CD8-positive, alpha-beta memory T cell (primary cell): ENCODE data around the gene BCAT1. TPM values are rescaled to one million over a fixed set of nuclear protein-coding genes. Genes with fewer than 3 reads are reported as not detected.
"Not testable (repeated sequence)": the region's sequence is repeated elsewhere in the genome, so short reads cannot be mapped to it uniquely, and the experiment has no call there.

ENCODE experiments used
- CTCF ChIA-PET: fragments of 350-600 bp; sonication (Branson Sonifier 250); formaldehyde crosslinking; loops from one replicate; lab custom pipeline; 2021; ENCODE audit warnings: antibody characterized with exemption; lab: Charles Lee
- POLR2A ChIA-PET: fragments of 350-600 bp; sonication (Branson Sonifier 250); formaldehyde crosslinking; loops from one replicate; lab custom pipeline; 2021; ENCODE audit warnings: antibody characterized with exemption; lab: Charles Lee
- DNase-seq, 5 donors: peaks; one replicate each; pipeline versions ENCODE4 v3.0.0 to v3.0.0-alpha.2; 2020 to 2022; ENCODE audit warnings: mixed read lengths in 1 of 5
- H3K27ac ChIP-seq: one replicate; pipeline ENCODE4 v1.7.0; 2013; ENCODE audit warnings: low read depth, mild to moderate bottlenecking, low read length, moderate library complexity
- H3K27me3 ChIP-seq: 2 replicates; pipeline ENCODE4 v1.7.0; 2013; ENCODE audit warnings: low read length, mild to moderate bottlenecking; ENCODE audit not compliant: insufficient read depth, poor library complexity, severe bottlenecking
- H3K36me3 ChIP-seq: 2 replicates; pipeline ENCODE4 v1.7.0; 2013; ENCODE audit warnings: mild to moderate bottlenecking, low read length, moderate library complexity; ENCODE audit not compliant: insufficient read depth
- H3K4me1 ChIP-seq: 2 replicates; pipeline ENCODE4 v1.7.0; 2013; ENCODE audit warnings: mild to moderate bottlenecking, low read length, moderate library complexity; ENCODE audit not compliant: insufficient read depth
- H3K4me3 ChIP-seq: 2 replicates; pipeline ENCODE4 v1.7.0; 2013; ENCODE audit warnings: mild to moderate bottlenecking, low read length
- H3K9me3 ChIP-seq: 2 replicates; pipeline ENCODE4 v1.7.0; 2013; ENCODE audit warnings: mild to moderate bottlenecking, low read length
- H3K27ac Mint-ChIP-seq, 8 donors: one replicate each; pipeline ENCODE4 v1.8.0; 2020 to 2021; ENCODE audit warnings: mixed read lengths in 8 of 8, mild to moderate bottlenecking in 6 of 8, inconsistent platforms in 3 of 8, moderate library complexity in 3 of 8
- H3K27me3 Mint-ChIP-seq, 2 donors: one replicate each; pipeline ENCODE4 v1.8.0; 2020 to 2021; ENCODE audit warnings: mixed read lengths in 2 of 2, mild to moderate bottlenecking in 1 of 2, moderate library complexity in 1 of 2
- H3K36me3 Mint-ChIP-seq, 3 donors: one replicate each; pipeline ENCODE4 v1.8.0; 2020 to 2021; ENCODE audit warnings: mixed read lengths in 3 of 3, inconsistent platforms in 1 of 3, mild to moderate bottlenecking in 1 of 3
- H3K4me1 Mint-ChIP-seq, 3 donors: one replicate each; pipeline ENCODE4 v1.8.0; 2020 to 2021; ENCODE audit warnings: mixed read lengths in 3 of 3, inconsistent platforms in 1 of 3, mild to moderate bottlenecking in 1 of 3
- H3K4me3 Mint-ChIP-seq, 7 donors: one replicate each; pipeline ENCODE4 v1.8.0; 2020 to 2021; ENCODE audit warnings: mixed read lengths in 7 of 7, mild to moderate bottlenecking in 6 of 7, moderate library complexity in 4 of 7, inconsistent platforms in 2 of 7
- H3K9me3 Mint-ChIP-seq, 5 donors: one replicate each; pipeline ENCODE4 v1.8.0; 2020 to 2022; ENCODE audit warnings: mixed read lengths in 5 of 5, mild to moderate bottlenecking in 3 of 5, moderate library complexity in 2 of 5, inconsistent platforms in 1 of 5
- polyA plus RNA-seq: library from polyadenylated mRNA; unstranded; fragments of 300-500 nt; fragmentation: Illumina TruSeq; gene quantifications from one replicate; pipeline ENCODE4 v1.2.3, GENCODE V29; 2021
- total RNA-seq, 2 experiments: library from RNA; stranded (reverse); gene quantifications; one replicate each; pipeline ENCODE4 v1.2.3, GENCODE V29; 2021

The BCAT1 gene
- total and polyA plus RNA-seq, 3 experiments from 2014 or later, result 0.58 to 26.5 (median 24.2) TPM

DNA sequence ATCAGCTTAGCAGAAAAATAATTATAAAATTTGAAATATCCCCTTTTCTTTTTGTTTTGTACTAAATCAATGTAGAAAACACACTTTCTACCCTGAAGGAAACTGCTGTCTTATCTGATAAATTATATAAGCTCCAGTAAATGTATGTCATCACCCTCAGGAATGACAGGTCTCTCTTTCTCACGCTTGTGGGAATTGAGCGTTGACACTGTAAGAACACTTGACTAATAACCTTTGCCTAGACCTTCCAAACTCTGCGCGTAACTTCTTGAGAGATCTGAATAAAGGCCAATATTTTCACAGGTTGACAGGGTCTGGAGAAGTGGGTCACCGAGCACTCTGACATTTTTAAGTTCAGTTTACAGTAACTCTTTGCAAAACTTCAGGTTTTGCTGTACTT lies 138.5 kb downstream of the BCAT1 start:
- H3K27me3 ChIP-seq, result no peaks in the 10 kb centered on the region
- ChIA-PET CTCF (no interaction called here), POLR2A (no interaction called here)
- no peaks in the 10 kb centered on the region for H3K36me3 ChIP-seq
- Mint-ChIP-seq H3K9me3 (peaks cover 0 to 6% (median 0%) of the 10 kb centered on the region in 5 donors), H3K36me3 (peaks cover 0 to 6% (median 0%) of the 10 kb centered on the region in 3 donors), H3K27me3 (no peaks in the 10 kb centered on the region), H3K4me3 (no peak overlapping the region), H3K27ac (no peak overlapping the region), H3K4me1 (peaks cover 5 to 27% (median 19%) of the 10 kb centered on the region in 3 donors)
- no peak overlapping the region for H3K4me3 ChIP-seq
- no peaks in the 10 kb centered on the region for H3K4me1 ChIP-seq
- H3K9me3 ChIP-seq, result no peaks in the 10 kb centered on the region
- DNase-seq, result no peak
- H3K27ac ChIP-seq, result no peak overlapping the region

GRCh38 chr12:24809306-24809705 lies 139.6 kb downstream of the BCAT1 start:
- H3K27ac ChIP-seq, H3K9me3 ChIP-seq, H3K27me3 ChIP-seq, DNase-seq, H3K4me3 ChIP-seq, H3K9me3 Mint-ChIP-seq, POLR2A ChIA-PET, H3K4me3 Mint-ChIP-seq, H3K36me3 ChIP-seq, H3K4me1 ChIP-seq, H3K27me3 Mint-ChIP-seq, H3K27ac Mint-ChIP-seq, H3K36me3 Mint-ChIP-seq: not testable (repeated sequence)
- CTCF ChIA-PET, result interaction anchor here (1.2 kb wide), 1 partner anchor 13 kb away, joined by 3 read pairs; no protein-coding TSS in a partner anchor
- peaks cover 0 to 24% (median 18%) of the 10 kb centered on the region in 3 donors for H3K4me1 Mint-ChIP-seq

DNA sequence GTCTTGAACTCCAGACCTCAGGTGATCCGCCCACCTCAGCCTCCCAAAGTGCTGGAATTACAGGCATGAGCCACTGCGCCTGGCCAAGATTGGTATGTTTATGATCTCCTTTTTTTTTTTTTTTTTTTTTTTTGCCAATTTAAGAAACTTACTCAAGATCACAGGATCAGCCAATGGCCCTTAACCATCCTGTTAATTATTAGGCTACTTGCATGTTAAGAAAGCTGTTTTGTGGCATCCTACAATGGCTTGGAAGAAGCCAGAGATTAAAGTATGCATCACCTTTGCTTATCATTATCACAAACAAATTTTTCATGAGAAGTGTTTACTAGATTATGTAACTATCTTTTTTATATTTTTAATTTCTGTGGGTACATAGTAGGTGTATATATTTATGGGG lies 140.2 kb downstream of the BCAT1 start:
- Mint-ChIP-seq H3K36me3 (peaks cover 0 to 6% (median 0%) of the 10 kb centered on the region in 3 donors), H3K27ac (no peak overlapping the region), H3K27me3 (no peaks in the 10 kb centered on the region), H3K9me3 (peaks cover 0 to 6% (median 0%) of the 10 kb centered on the region in 5 donors), H3K4me1 (peaks cover 3 to 21% (median 16%) of the 10 kb centered on the region in 3 donors), H3K4me3 (no peak overlapping the region)
- no peaks in the 10 kb centered on the region for H3K27me3 ChIP-seq
- POLR2A ChIA-PET, result no interaction called here
- peaks cover 2% of the 10 kb centered on the region for H3K4me1 ChIP-seq
- DNase-seq, result no peak
- CTCF ChIA-PET, result interaction anchor here (1.2 kb wide), 1 partner anchor 13 kb away, joined by 3 read pairs; no protein-coding TSS in a partner anchor
- H3K9me3 ChIP-seq, result no peaks in the 10 kb centered on the region
- H3K27ac ChIP-seq, result no peak overlapping the region
- H3K36me3 ChIP-seq, result no peaks in the 10 kb centered on the region
- no peak overlapping the region for H3K4me3 ChIP-seq

DNA sequence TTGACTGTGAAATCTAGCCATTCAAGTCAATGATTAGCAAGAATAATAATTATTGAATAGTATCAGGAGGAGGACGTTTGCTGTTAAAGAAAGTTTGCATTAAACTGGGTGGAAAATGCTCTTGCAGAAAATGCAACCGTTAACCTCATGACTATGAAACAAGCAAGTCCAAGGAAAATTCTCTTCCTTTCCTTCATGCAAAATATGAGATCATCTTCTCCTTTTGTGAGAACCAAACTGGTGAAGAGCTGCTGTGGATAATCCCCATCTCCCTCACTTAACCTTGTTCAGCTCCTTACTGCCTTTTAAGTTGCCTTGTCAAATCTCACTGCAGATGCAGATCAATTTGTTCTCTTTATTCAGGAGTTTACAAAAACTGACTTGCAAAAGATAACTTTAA lies 142.5 kb downstream of the BCAT1 start:
- Mint-ChIP-seq H3K9me3 (peaks cover 0 to 6% (median 0%) of the 10 kb centered on the region in 5 donors), H3K27ac (no peak overlapping the region), H3K4me3 (no peak overlapping the region), H3K36me3 (peaks cover 0 to 1% (median 0%) of the 10 kb centered on the region in 3 donors), H3K27me3 (no peaks in the 10 kb centered on the region), H3K4me1 (peaks cover 12 to 33% (median 27%) of the 10 kb centered on the region in 3 donors)
- ChIA-PET POLR2A (no interaction called here), CTCF (no interaction called here)
- Histone ChIP-seq H3K27me3 (no peaks in the 10 kb centered on the region), H3K27ac (no peak overlapping the region), H3K9me3 (no peaks in the 10 kb centered on the region), H3K4me1 (peaks cover 13% of the 10 kb centered on the region), H3K4me3 (no peak overlapping the region), H3K36me3 (no peaks in the 10 kb centered on the region)
- no peak for DNase-seq

DNA sequence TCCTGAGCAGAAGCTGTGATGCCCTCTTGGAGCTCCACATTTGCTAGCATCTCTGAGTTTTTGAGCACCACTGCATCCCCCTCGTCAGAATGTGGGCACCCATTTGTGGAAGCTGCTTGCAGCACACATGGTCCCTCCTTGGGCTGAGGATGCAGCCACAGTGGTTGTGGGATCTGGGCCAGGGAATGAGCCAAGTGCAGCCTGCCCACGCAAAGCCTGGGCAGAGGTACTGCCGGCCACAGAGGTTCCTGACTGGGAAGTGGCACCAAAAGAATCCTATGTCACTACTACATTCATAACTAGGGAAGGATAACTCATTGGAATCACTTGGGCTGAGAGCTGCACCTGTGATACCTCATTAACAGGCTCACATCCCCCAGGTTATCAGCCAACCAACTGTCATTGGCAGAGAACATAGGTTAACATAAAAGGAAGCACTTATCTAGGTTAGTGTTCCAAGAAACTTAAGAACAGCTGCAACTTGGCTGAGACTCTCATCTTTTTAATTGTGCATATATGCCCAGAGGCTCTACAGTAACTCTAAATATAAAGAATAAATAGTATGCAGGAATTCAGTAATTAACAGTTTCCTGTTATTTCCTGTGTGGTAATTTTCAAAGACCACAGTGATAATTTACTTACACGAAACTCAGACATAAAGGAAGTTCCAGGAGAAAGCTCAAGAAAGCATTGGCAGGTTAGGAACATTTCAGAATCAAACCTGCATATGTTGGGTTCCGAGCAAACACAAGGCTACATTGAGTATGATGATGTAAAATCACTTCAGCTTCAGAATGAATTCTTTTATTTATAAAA lies 145.3 kb downstream of the BCAT1 start:
- H3K36me3 Mint-ChIP-seq, result no peaks in the 10 kb centered on the region
- peak overlapping the region in 5 of 8 donors; percentile 25 to 79 (median 56) for H3K27ac Mint-ChIP-seq

DNA sequence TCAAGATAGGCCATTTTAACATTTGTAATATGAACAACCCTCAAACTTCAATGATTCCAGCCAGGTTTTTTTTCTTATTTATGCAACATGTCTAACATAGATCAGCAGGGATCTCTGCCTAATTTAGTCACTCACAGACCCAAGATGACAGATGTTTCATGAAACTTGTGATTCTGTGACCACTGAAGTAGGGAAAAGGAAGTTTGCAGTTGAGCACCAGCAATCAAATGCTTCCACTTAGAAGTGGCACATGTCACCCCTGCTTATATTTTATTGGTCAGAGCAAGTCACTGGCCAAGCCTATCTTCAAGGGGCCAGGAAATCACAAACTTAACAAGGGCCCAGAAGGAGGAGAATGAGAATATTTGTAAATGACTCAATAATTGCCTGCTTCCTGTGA lies 150.6 kb downstream of the BCAT1 start:
- no peaks in the 10 kb centered on the region for H3K27me3 ChIP-seq
- POLR2A ChIA-PET, result no interaction called here
- H3K4me1 ChIP-seq, result peaks cover 7% of the 10 kb centered on the region
- no peak for DNase-seq
- CTCF ChIA-PET, result no interaction called here
- no peaks in the 10 kb centered on the region for H3K9me3 Mint-ChIP-seq
- H3K36me3 ChIP-seq, result no peaks in the 10 kb centered on the region
- no peak overlapping the region for H3K4me3 ChIP-seq
- no peaks in the 10 kb centered on the region for H3K9me3 ChIP-seq
- H3K4me1 Mint-ChIP-seq, result peaks cover 22 to 31% (median 29%) of the 10 kb centered on the region in 3 donors
- no peaks in the 10 kb centered on the region for H3K27me3 Mint-ChIP-seq
- H3K36me3 Mint-ChIP-seq, result peaks cover 0 to 4% (median 0%) of the 10 kb centered on the region in 3 donors
- no peak overlapping the region for H3K27ac Mint-ChIP-seq
- no peak overlapping the region for H3K4me3 Mint-ChIP-seq
- H3K27ac ChIP-seq, result no peak overlapping the region

More for the DNA sequence above, 145.3 kb downstream of the BCAT1 start:
- Mint-ChIP-seq H3K4me1 (peaks cover 12 to 33% (median 27%) of the 10 kb centered on the region in 3 donors), H3K27me3 (no peaks in the 10 kb centered on the region), H3K9me3 (peaks cover 0 to 2% (median 0%) of the 10 kb centered on the region in 5 donors), H3K4me3 (peak overlapping the region in 5 of 7 donors; percentile 9 to 50 (median 25))
- ChIA-PET CTCF (interaction anchor here (2.3 kb wide), 1 partner anchor 10 kb away, joined by 8 read pairs; no protein-coding TSS in a partner anchor), POLR2A (no interaction called here)
- peaks cover 13% of the 10 kb centered on the region for H3K4me1 ChIP-seq
- H3K27ac ChIP-seq, result no peak overlapping the region
- H3K9me3 ChIP-seq, result no peaks in the 10 kb centered on the region
- no peaks in the 10 kb centered on the region for H3K36me3 ChIP-seq
- DNase-seq, result no peak
- H3K4me3 ChIP-seq, result no peak overlapping the region
- no peaks in the 10 kb centered on the region for H3K27me3 ChIP-seq

GRCh38 chr12:24797901-24798300 lies 151.0 kb downstream of the BCAT1 start:
- H3K27ac Mint-ChIP-seq, result no peak overlapping the region
- H3K27me3 ChIP-seq, result no peaks in the 10 kb centered on the region
- ChIA-PET CTCF (no interaction called here), POLR2A (no interaction called here)
- peaks cover 18 to 29% (median 25%) of the 10 kb centered on the region in 3 donors for H3K4me1 Mint-ChIP-seq
- no peak for DNase-seq
- H3K4me1 ChIP-seq, result peaks cover 3% of the 10 kb centered on the region
- peaks cover 0 to 4% (median 0%) of the 10 kb centered on the region in 3 donors for H3K36me3 Mint-ChIP-seq
- H3K27ac ChIP-seq, result no peak overlapping the region
- no peaks in the 10 kb centered on the region for H3K9me3 Mint-ChIP-seq
- no peak overlapping the region for H3K4me3 ChIP-seq
- H3K27me3 Mint-ChIP-seq, result no peaks in the 10 kb centered on the region
- H3K36me3 ChIP-seq, result no peaks in the 10 kb centered on the region
- H3K9me3 ChIP-seq, result no peaks in the 10 kb centered on the region
- H3K4me3 Mint-ChIP-seq, result peak overlapping the region in 1 of 7 donors; percentile 22

GRCh38 chr12:24796876-24797275 lies 152.0 kb downstream of the BCAT1 start:
- Mint-ChIP-seq H3K36me3 (peaks cover 0 to 4% (median 0%) of the 10 kb centered on the region in 3 donors), H3K4me3 (peak overlapping the region in 5 of 7 donors; percentile 26 to 49 (median 44)), H3K9me3 (no peaks in the 10 kb centered on the region), H3K4me1 (peaks cover 18 to 28% (median 19%) of the 10 kb centered on the region in 3 donors), H3K27me3 (no peaks in the 10 kb centered on the region), H3K27ac (no peak overlapping the region)
- ChIA-PET CTCF (no interaction called here), POLR2A (no interaction called here)
- Histone ChIP-seq H3K4me1 (no peaks in the 10 kb centered on the region), H3K27me3 (no peaks in the 10 kb centered on the region), H3K27ac (no peak overlapping the region), H3K4me3 (no peak overlapping the region), H3K9me3 (no peaks in the 10 kb centered on the region), H3K36me3 (no peaks in the 10 kb centered on the region)
- DNase-seq, result no peak
